Adrenal gland (tissue), 12 donors: ENCODE results near the gene ZNF611. TPM values are rescaled to one million over a fixed set of nuclear protein-coding genes. Genes with fewer than 3 reads are reported as not detected.

Experiments used
- DNase-seq, 7 donors: peaks; one replicate each; pipeline ENCODE4 v3.0.0-alpha.2; 2019 to 2020
- H3K27ac ChIP-seq, 5 donors: fragments of 200-600 bp; sonication (generic) in 4 of 5; 1 replicate in 3 of 5; 2 replicates in 2 of 5; pipeline versions ENCODE4 v1.5.1 to v1.8.0; 2016 to 2020; ENCODE audit warnings: mild to moderate bottlenecking in 1 of 5
- H3K27me3 ChIP-seq: fragments of 200-600 bp; 2 replicates; pipeline ENCODE4 v1.8.0; 2021
- H3K36me3 ChIP-seq, 2 donors: fragments of 200-600 bp; replicated peaks in 1 of 2; 1 replicate in 1 of 2; 2 replicates in 1 of 2; pipeline versions ENCODE4 v1.5.1 to v1.8.0; 2018 to 2022
- H3K4me1 ChIP-seq, 2 donors: fragments of 200-600 bp; replicated peaks in 1 of 2; 1 replicate in 1 of 2; 2 replicates in 1 of 2; pipeline versions ENCODE4 v1.5.1 to v1.8.0; 2018 to 2021
- H3K4me3 ChIP-seq, 4 donors: fragments of 200-600 bp; sonication (generic) in 3 of 4; one replicate each; pipeline ENCODE4 v1.5.1; 2016 to 2018
- H3K9me3 ChIP-seq, 3 donors: fragments of 200-600 bp; sonication (generic) in 1 of 3; replicated peaks in 1 of 3; 1 replicate in 2 of 3; 2 replicates in 1 of 3; pipeline versions ENCODE4 v1.5.1 to v1.8.0; 2016 to 2021
- CTCF ChIP-seq, 6 experiments: fragments of 450-650 bp in 4 of 6; fragments of 200-600 bp in 2 of 6; sonication (generic) in 1 of 6; IDR thresholded peaks; 1 replicate in 5 of 6; 2 replicates in 1 of 6; pipeline versions ENCODE4 v1.5.1 to v1.8.0; 2016 to 2021; ENCODE audit warnings: antibody characterized with exemption in 6 of 6, mild to moderate bottlenecking in 2 of 6, moderate library complexity in 1 of 6
- POLR2A ChIP-seq, 2 donors: fragments of 450-650 bp; IDR thresholded peaks; one replicate each; pipeline ENCODE4 v1.6.1; 2017; ENCODE audit warnings: antibody characterized with exemption in 2 of 2, mild to moderate bottlenecking in 2 of 2, moderate library complexity in 1 of 2
- WGBS, 4 donors: extraction: QIAGEN DNeasy Blood & Tissue Kit in 2 of 4; methylation state at CpG; one replicate each; pipeline versions ENCODE4 v1.1.5 to v1.1.7; 2013 to 2017; 5-methylcytosine and 5-hydroxymethylcytosine counted together
- intact Hi-C, 2 donors: fragments of 100-400 bp; cut with DNase I; formaldehyde crosslinking; loops; one replicate each; pipeline versions ENCODE4 v1.14.1 to v1.15.0; 2022 to 2023
- polyA plus RNA-seq, 3 donors: library from polyadenylated mRNA; stranded (reverse); fragments of 200-250 nt in 2 of 3; fragments of 350-450 nt in 1 of 3; fragmentation: Illumina TruSeq in 1 of 3; extraction: RNeasy Lipid Tissue Mini Kit (QIAGEN cat#74804) in 1 of 3; gene quantifications; one replicate each; pipeline ENCODE4 v1.2.3, GENCODE V29; 2013 to 2014
- total RNA-seq, 9 donors: library from RNA; depleted of rRNA in 4 of 9; stranded (reverse); fragments of >200 nt in 4 of 9; fragments of 120-200 nt in 1 of 9; fragmentation: NEBNext Ultra II Directional in 1 of 9; extraction: Animal tissue kit (Norgen Biotek cat#: 25700) in 1 of 9; gene quantifications; one replicate each; pipeline versions ENCODE4 v1.1.0 to v1.2.4, GENCODE V29; 2013 to 2023
- donor health status: healthy with polysubstance abuse.
- donor health status: Bipolar disorder and iron deficiency.
- donor health status: DM: yes; HTN: yes; CAD: no.
- donor health status: DM: no; HTN: no; CAD: no.
- donor health status: DM: no; HTN: no; CAD: no.
- donor health status: DM: yes; HTN: yes; CAD: no.

Gene ZNF611
- total and polyA plus RNA-seq, 12 donors, result 3.8 to 21.8 (median 11.7) TPM

DNA sequence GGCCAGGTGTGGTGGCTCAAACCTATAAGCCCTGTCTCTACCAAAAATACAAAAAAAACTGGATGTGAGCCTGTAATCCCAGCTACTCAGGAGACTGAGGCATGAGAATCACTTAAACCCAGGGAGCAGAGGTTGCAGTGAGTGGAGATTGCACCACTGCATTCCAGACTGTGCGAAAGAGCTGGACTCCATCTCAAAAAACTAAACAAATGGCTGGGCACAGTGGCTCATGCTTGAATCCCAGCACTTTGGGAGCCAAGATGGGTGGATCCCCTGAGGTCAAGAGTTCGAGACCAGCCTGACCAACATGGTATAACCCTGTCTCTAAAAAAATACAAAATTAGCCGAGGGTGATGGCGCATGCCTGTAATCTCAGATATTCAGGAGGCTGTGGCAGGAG is 61.8 kb downstream of the ZNF611 start:
- no peak for DNase-seq
- TF ChIP-seq POLR2A (IDR thresholded peaks at IDR 0.05), result no peak
- TF ChIP-seq CTCF (IDR thresholded peaks at IDR 0.05), result no peak
- H3K27ac ChIP-seq, result no peak overlapping the region

GRCh38 chr19:52670046-52670445 is 64.8 kb downstream of the ZNF611 start:
- Histone ChIP-seq H3K36me3 (no peaks in the 10 kb centered on the region), H3K4me1 (no peaks in the 10 kb centered on the region), H3K27ac (no peak overlapping the region), H3K4me3 (no peak overlapping the region), H3K9me3 (no peaks in the 10 kb centered on the region), H3K27me3 (no peaks in the 10 kb centered on the region)
- WGBS, 4 donors, result 93 to 97% (median 95%) methylated on average over 4 of the region's 4 CpGs
- intact Hi-C loops, result no loop called here
- no peak for DNase-seq
- TF ChIP-seq POLR2A (IDR thresholded peaks at IDR 0.05) (no peak), CTCF (IDR thresholded peaks at IDR 0.05) (no peak)

More for the DNA sequence above, 61.8 kb downstream of the ZNF611 start:
- Histone ChIP-seq H3K27me3 (no peaks in the 10 kb centered on the region), H3K4me1 (no peaks in the 10 kb centered on the region), H3K4me3 (no peak overlapping the region), H3K9me3 (no peaks in the 10 kb centered on the region), H3K36me3 (no peaks in the 10 kb centered on the region)
- intact Hi-C loops, result no loop called here
- WGBS, 4 donors, result 90 to 99% (median 94%) methylated on average over 4 of the region's 4 CpGs

- TF ChIP-seq CTCF (IDR thresholded peaks at IDR 0.05) (no peak), POLR2A (IDR thresholded peaks at IDR 0.05) (no peak)
- Histone ChIP-seq H3K4me3 (no peak overlapping the region), H3K27ac (no peak overlapping the region), H3K36me3 (no peaks in the 10 kb centered on the region), H3K4me1 (no peaks in the 10 kb centered on the region), H3K27me3 (no peaks in the 10 kb centered on the region), H3K9me3 (no peaks in the 10 kb centered on the region)
- 93 to 96% (median 95%) methylated on average over 5 of the region's 5 CpGs for WGBS, 4 donors
- no peak for DNase-seq
- intact Hi-C loops, result no loop called here
Measured at GRCh38 chr19:52669586-52669985, 65.3 kb downstream of the ZNF611 start.

DNA sequence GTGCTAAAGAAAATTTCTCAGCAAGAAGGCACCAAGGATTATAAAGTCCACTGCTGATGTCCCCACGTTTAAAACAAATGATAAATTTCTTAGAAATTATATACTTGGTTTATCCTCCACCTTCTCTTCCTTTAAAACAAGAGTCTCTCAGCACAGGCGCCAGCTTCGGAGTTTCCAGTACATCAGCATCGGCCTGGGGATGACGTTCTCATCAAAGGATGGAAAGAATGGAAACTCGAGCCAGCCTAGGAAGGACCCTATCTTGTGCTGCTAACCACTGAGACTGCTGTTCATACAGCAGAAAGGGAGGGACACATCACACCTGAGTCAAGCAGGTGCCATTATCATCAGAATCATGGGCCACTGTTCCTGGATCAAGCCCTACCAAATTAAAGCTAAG is 66.9 kb downstream of the ZNF611 start:
- no peaks in the 10 kb centered on the region for H3K9me3 ChIP-seq
- intact Hi-C loops, result no loop called here
- no peak for TF ChIP-seq CTCF (IDR thresholded peaks at IDR 0.05)
- TF ChIP-seq POLR2A (IDR thresholded peaks at IDR 0.05), result no peak
- no peaks in the 10 kb centered on the region for H3K36me3 ChIP-seq
- no peak for DNase-seq
- no peak overlapping the region for H3K27ac ChIP-seq
- whole genome bisulfite sequencing, 4 donors, result 87 to 92% (median 89%) methylated on average over 6 of the region's 6 CpGs
- H3K27me3 ChIP-seq, result no peaks in the 10 kb centered on the region
- H3K4me3 ChIP-seq, result no peak overlapping the region
- no peaks in the 10 kb centered on the region for H3K4me1 ChIP-seq
